ENCODE results near the gene APOA5. TPM values are rescaled to one million over a fixed set of nuclear protein-coding genes. Genes with fewer than 3 reads are reported as not detected.
"Not testable (repeated sequence)": the region's sequence is repeated elsewhere in the genome, so short reads cannot be mapped to it uniquely, and the experiment has no call there.

APOA5 gene
- total RNA-seq, 1 experiment from 2014 or later = 0.20 TPM

- peak; percentile 22 for ATAC-seq
- H3K36me3 Mint-ChIP-seq = no peaks in the 10 kb centered on the region
- H3K27ac Mint-ChIP-seq = no peak overlapping the region
- no peak for DNase-seq (ENCODE audit: low spot score)
- ChIA-PET CTCF (interaction anchor here (0.6 to 6.0 kb wide), 43 partner anchors 8 to 391 kb away, joined by 3 to 358 read pairs (median 4); partner anchors contain the start of genes APOA4, APOA5, BUD13 and PAFAH1B2), POLR2A (interaction anchor here (1.3 to 1.4 kb wide), 2 partner anchors 44 to 62 kb away, joined by 3 to 8 read pairs; partner anchors contain the start of genes APOA5 and BUD13)
- H3K27me3 Mint-ChIP-seq (ENCODE audit: low read depth) = peaks cover 11% of the 10 kb centered on the region
- H3K9me3 Mint-ChIP-seq = peaks cover 3% of the 10 kb centered on the region; the same call in 1 of the 2 replicates
- H3K4me3 Mint-ChIP-seq = peak overlapping the region; percentile 59
- TF ChIP-seq STAT6 (CRISPR knock-in tag; conservative IDR thresholded peaks at IDR 0.05; ENCODE audit: low read depth) (no peak), ZNF396 (CRISPR knock-in tag; IDR thresholded peaks at IDR 0.05; ENCODE audit: borderline replicate concordance) (no peak), ESRRA (CRISPR knock-in tag; IDR thresholded peaks at IDR 0.05; ENCODE audit: borderline replicate concordance) (no peak), TCF7 (CRISPR knock-in tag; IDR thresholded peaks at IDR 0.05; ENCODE audit: low read depth) (no peak), E2F1 (CRISPR knock-in tag; IDR thresholded peaks at IDR 0.05) (no peak), NR1H2 (CRISPR knock-in tag; IDR thresholded peaks at IDR 0.05) (no peak)
- peaks cover 19% of the 10 kb centered on the region for H3K4me1 Mint-ChIP-seq
Observed at GRCh38 chr11:116835042-116835772, 43.5 kb upstream of the APOA5 start.

- H3K27me3 Mint-ChIP-seq (ENCODE audit: low read depth) = peaks cover 11% of the 10 kb centered on the region
- DNase-seq (ENCODE audit: low spot score) = not testable (repeated sequence)
Observed at GRCh38 chr11:116834535-116835041, 42.9 kb upstream of the APOA5 start.

GRCh38 chr11:116833816-116834534 lies 42.3 kb upstream of the APOA5 start:
- POLR2A ChIA-PET = no interaction called here
- no peaks in the 10 kb centered on the region for H3K36me3 Mint-ChIP-seq
- no peak for TF ChIP-seq HMGA2 (CRISPR knock-in tag; IDR thresholded peaks at IDR 0.05)
- TF ChIP-seq NFE2L1 (CRISPR knock-in tag; IDR thresholded peaks at IDR 0.05) = no peak
- TF ChIP-seq IRF2 (CRISPR knock-in tag; IDR thresholded peaks at IDR 0.05; ENCODE audit: borderline replicate concordance, low read depth) = no peak
- no peak for TF ChIP-seq SMAD4 (CRISPR knock-in tag; IDR thresholded peaks at IDR 0.05)
- TF ChIP-seq RELA (CRISPR knock-in tag; IDR thresholded peaks at IDR 0.05; ENCODE audit: borderline replicate concordance) = no peak
- no peak for TF ChIP-seq ZBTB21 (CRISPR knock-in tag; IDR thresholded peaks at IDR 0.05; ENCODE audit: borderline replicate concordance)
- no peak for TF ChIP-seq ATF3 (CRISPR knock-in tag; conservative IDR thresholded peaks at IDR 0.05)
- no peak for TF ChIP-seq TEAD1 (CRISPR knock-in tag; IDR thresholded peaks at IDR 0.05)
- no peak for TF ChIP-seq E2F5 (CRISPR knock-in tag; IDR thresholded peaks at IDR 0.05)
- TF ChIP-seq GABPB1 (CRISPR knock-in tag; IDR thresholded peaks at IDR 0.05) = no peak
- no peak for TF ChIP-seq ZNF532 (CRISPR knock-in tag; IDR thresholded peaks at IDR 0.05; ENCODE audit: borderline replicate concordance)
- no peak for TF ChIP-seq MLX (CRISPR knock-in tag; IDR thresholded peaks at IDR 0.05)
- TF ChIP-seq MXD4 (CRISPR knock-in tag; IDR thresholded peaks at IDR 0.05; ENCODE audit: borderline replicate concordance) = no peak

More at GRCh38 chr11:116834535-116835041, 42.9 kb upstream of the APOA5 start:
- CTCF ChIA-PET = interaction anchor here (1.8 to 6.0 kb wide), 3 partner anchors 44 to 310 kb away, joined by 12 to 358 read pairs (median 16); partner anchors contain the start of genes APOA5, PAFAH1B2 and ZPR1
- ATAC-seq, POLR2A ChIA-PET, H3K27ac Mint-ChIP-seq, H3K36me3 Mint-ChIP-seq, H3K9me3 Mint-ChIP-seq: not testable (repeated sequence)
- Mint-ChIP-seq H3K4me1 (peaks cover 14% of the 10 kb centered on the region), H3K4me3 (peak overlapping the region; percentile 59)

More at GRCh38 chr11:116833816-116834534, 42.3 kb upstream of the APOA5 start:
- Mint-ChIP-seq H3K4me1 (peaks cover 13% of the 10 kb centered on the region), H3K4me3 (no peak overlapping the region; the same call in 1 of the 2 replicates), H3K27me3 (ENCODE audit: low read depth) (peaks cover 11% of the 10 kb centered on the region), H3K9me3 (peaks cover 3% of the 10 kb centered on the region; the same call in 1 of the 2 replicates), H3K27ac (no peak overlapping the region)
- CTCF ChIA-PET = interaction anchor here (6.0 kb wide), 1 partner anchor 44 kb away, joined by 358 read pairs; the partner anchor contains the start of genes APOA5 and ZPR1
- ATAC-seq = no peak
- DNase-seq (ENCODE audit: low spot score) = no peak

Data from WTC11 (cell line).